ENCODE measurements around the gene ADAM17. TPM values are rescaled to one million over a fixed set of nuclear protein-coding genes. Genes with fewer than 3 reads are reported as not detected.
"Not testable (repeated sequence)": the region's sequence is repeated elsewhere in the genome, so short reads cannot be mapped to it uniquely, and the experiment has no call there.

Gene ADAM17
- total RNA-seq, 2 donors from 2014 or later, result 21.3 to 22.0 TPM

- intact Hi-C loops (cut with DNase I, micrococcal nuclease), result no loop called here
- ATAC-seq, result no peak
- no peak for DNase-seq
Measured at GRCh38 chr2:9536504-9536903, 19.1 kb downstream of the ADAM17 start.

GRCh38 chr2:9535177-9535576, 20.5 kb downstream of the ADAM17 start:
- ATAC-seq (no peak), DNase-seq (no peak)
- intact Hi-C loops (cut with DNase I, micrococcal nuclease), result no loop called here

DNA sequence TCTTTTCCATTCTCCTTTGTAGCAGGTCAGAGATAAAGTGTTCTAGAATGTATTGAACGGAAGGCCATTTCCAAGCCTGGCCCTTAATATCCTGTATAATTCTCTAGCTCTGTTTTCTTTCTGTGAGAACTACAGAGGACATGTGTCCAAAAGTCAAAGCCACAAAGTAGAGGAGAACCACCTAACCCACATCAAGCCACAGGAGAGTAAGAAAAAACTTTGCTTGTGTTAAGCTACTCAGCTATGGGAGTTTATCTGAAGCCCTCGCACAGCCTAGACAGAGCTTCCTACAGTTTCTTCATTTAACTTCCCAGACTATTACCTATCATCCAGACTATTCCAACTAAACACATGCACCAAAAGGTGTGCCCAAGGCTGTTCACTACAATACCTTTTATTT, 22.0 kb downstream of the ADAM17 start:
- no peak for DNase-seq
- no peak for ATAC-seq
- intact Hi-C loops (cut with DNase I, micrococcal nuclease), result no loop called here

DNA sequence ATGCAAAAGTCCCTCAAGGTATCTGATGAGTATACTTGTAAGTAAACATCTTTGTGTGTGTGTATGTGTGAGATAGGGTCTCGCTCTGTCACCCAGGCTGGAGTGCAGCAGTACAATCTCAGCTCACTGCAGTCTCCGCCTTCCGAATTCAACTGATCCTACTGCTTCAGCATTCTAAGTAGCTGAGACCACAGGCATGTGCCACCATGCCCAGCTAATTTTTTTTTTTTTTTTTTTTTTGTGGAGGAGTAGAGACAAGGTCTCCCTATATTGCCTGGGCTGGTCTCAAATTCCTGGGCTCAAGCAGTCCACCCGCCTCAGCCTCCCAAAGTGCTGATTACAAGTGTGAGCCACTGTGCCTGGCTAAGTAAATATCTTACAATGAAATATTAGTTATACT, 23.2 kb downstream of the ADAM17 start:
- intact Hi-C loops (cut with DNase I, micrococcal nuclease), result no loop called here
- no peak for ATAC-seq
- no peak for DNase-seq

DNA sequence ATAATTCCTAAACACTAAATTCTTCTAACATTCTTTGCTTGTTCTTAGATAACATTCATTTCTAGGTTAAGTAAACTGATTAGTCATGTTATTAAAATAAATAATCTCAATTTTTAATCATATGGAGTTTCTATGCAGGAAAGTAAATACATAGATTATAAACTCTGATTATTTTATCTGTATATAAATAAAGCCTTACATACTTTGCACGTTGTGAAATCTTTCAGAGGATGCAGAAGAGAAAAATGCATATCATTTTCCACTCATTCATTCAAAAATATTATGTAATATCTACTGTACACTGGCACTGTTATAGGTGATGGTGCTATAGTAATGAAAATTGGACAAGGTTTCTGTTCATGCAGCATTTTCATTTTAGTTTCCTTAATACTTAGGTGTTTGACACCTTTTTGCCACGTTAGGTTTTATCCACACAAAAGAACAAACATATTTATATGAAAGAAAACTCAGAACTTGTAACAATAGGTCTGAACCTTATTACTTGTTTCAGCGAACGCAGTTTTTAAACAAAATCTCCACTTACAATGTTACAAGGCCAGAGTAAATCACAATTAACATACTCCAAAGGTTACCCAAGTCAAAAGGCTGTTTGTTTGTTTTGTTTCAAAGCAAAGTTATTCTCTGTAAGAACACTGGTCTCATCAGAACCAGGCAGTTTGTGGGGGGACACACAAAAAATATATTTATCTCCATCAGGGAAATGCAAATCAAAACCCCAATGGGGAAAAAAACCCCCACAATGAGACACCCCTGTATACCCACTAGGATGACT, 27.4 kb downstream of the ADAM17 start:
- ATAC-seq (no peak), DNase-seq (no peak)
- intact Hi-C loops (cut with DNase I, micrococcal nuclease), result no loop called here

DNA sequence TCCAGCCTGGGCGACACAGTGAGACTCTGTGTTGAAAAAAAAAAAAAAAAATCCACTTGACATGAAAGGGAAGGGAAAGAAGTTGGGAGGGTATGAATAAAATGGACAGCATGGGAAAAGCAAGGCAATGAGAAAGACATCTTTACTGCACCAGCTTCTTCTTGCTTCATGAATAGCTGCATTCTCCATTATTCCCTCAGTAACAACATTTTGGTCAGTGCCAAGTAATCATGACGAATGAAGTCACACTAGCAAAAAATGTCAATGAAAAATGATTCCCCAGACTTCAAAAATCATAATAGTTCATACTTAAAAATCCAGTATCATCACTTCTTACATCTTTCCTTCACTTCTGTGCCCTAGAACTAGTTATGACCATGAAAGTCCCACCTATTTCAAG, 30.4 kb downstream of the ADAM17 start:
- no peak for DNase-seq
- intact Hi-C loops (cut with DNase I, micrococcal nuclease), result no loop called here
- ATAC-seq, result no peak

DNA sequence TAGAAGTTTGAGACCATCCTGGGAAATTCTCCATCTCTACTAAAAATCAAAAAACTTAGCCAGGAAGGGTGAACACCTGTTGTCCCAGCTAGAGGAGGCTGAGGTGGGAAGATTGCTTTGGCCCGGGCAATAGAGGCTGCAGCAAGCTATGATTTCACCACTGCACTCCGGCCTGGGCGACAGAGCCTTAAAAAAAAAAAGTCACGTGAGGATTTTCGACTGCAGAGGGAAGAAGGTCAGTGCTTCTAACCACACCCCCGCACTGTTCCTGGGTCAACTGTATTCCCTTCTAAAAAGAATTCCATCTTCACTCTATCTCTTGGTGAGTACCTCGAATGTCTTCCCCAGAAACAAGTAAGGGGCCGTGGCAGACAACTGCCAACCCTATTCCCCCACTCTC, 31.3 kb downstream of the ADAM17 start:
- intact Hi-C loops (cut with DNase I, micrococcal nuclease), result no loop called here
- ATAC-seq, result no peak
- DNase-seq, result no peak

GRCh38 chr2:9519250-9519649, 36.4 kb downstream of the ADAM17 start:
- DNase-seq (no peak), ATAC-seq (no peak)
- intact Hi-C loops (cut with DNase I, micrococcal nuclease), result no loop called here

DNA sequence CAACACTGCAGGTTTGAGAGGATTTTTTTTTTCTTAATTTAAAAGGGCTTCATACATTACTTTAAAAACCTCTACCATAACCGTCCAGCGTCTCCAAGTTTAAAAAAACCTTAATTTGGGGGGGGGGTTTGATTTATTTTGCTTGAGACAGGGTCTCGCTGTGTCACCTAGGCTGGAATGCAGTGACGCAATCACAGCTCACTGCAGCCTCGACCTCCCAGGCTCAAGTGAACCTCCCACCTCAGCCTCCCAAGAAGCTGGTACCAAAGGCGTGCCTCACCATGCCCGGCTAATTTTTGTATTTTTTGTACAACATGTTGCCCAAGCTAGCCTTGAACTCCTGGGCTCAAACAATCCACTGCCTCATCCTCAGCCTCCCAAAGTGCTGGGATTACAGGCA, 36.9 kb downstream of the ADAM17 start:
- ATAC-seq (no peak), DNase-seq (no peak)
- intact Hi-C loops (cut with DNase I, micrococcal nuclease), result no loop called here

GRCh38 chr2:9518163-9518562, 37.5 kb downstream of the ADAM17 start:
- ATAC-seq (no peak), DNase-seq (no peak)
- intact Hi-C loops (cut with DNase I, micrococcal nuclease), result no loop called here

GRCh38 chr2:9517118-9517782, 38.4 kb downstream of the ADAM17 start:
- DNase-seq (no peak), ATAC-seq (no peak)
- intact Hi-C loops (cut with DNase I, micrococcal nuclease), result no loop called here

DNA sequence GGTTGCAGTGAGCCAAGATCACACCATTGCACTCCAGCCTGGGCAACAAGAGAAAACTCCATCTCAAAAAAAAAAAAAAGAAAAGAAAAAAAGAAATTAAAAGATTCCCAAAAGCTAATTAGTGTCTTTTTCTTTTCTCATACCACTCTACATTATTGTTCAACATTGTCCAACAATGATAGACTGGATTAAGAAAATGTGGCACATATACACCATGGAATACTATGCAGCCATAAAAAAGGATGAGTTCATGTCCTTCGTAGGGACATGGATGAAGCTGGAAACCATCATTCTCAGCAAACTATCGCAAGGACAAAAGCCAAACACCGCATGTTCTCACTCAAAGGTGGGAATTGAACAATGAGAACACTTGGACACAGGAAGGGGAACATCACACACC, 41.7 kb downstream of the ADAM17 start:
- intact Hi-C loops (cut with DNase I, micrococcal nuclease); DNase-seq; ATAC-seq: not testable (repeated sequence)

DNA sequence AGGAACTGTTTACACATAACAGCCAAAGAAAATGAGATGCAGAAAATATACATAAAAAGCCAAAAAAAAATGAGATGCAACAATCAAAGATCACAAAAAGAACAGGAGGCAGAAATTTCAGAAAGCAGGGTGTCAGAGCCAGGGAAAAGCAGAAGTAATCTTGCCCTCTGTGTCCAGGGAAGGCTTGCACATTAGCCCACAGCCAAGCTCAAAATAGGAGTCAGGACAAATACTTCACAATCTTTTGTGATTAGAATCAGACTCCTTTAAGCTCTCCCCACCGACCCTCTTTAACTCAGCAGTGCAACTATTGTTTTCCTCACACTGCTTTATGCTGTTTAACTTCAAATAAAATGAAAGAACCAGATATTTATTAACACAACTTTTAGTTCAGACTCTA, 46.7 kb downstream of the ADAM17 start:
- intact Hi-C loops (cut with DNase I, micrococcal nuclease), result no loop called here

DNA sequence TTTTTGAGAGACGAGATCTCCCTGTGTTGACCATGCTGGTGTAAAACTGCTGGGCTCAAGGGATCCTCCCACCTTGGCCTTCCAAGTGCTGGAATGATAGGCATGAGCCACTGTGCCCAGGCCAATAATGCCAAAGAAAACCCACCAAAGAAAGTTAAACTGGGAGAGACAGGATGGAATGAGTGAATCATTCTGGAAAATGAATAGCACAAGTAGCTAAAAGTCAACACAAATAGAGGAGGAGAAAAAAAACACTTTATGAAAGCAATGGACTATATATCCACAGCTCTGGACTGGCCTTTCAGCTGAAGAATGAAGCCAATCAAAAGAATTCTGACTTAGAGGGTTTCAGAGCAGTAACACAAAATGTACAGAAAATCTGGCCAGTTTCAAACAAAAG, 57.4 kb downstream of the ADAM17 start:
- DNase-seq, result no peak
- intact Hi-C loops (cut with DNase I, micrococcal nuclease), result loop anchor here in 1 of 2 donors (10.0 kb wide), 1 partner anchor 117 kb away; no protein-coding TSS in a partner anchor
- ATAC-seq, result no peak

More for the DNA sequence above, 46.7 kb downstream of the ADAM17 start:
- DNase-seq (no peak), ATAC-seq (no peak)

GRCh38 chr2:9497017-9497416, 58.6 kb downstream of the ADAM17 start:
- DNase-seq, result no peak
- intact Hi-C loops (cut with DNase I, micrococcal nuclease), result loop anchor here in 1 of 2 donors (10.0 kb wide), 1 partner anchor 118 kb away; no protein-coding TSS in a partner anchor
- ATAC-seq, result peak; percentile 92

DNA sequence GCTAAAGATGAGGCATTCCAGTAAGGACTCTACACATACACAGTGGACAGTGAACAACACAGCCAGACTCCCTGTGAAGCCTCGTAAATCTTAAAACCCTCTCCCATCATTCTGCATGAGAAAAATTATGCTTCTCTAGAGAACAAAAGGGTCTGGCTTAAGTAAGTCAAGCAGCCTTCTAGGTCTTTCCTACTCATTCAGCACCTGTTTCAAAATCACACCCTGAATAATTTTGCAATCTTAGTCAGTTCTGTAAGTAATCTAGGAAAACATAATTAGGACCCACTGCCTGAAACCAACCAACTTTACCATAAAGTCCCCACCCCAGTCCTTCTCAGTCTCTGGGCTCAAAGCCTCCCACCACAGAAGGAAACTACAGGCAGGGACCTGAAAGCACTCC, 61.5 kb downstream of the ADAM17 start:
- ATAC-seq, result no peak

GRCh38 chr2:9493478-9493877, 62.2 kb downstream of the ADAM17 start:
- intact Hi-C loops (cut with DNase I, micrococcal nuclease), result loop anchor here in 1 of 2 donors (10.0 kb wide), 1 partner anchor 121 kb away; no protein-coding TSS in a partner anchor
- DNase-seq (no peak), ATAC-seq (no peak)

More for the DNA sequence above, 61.5 kb downstream of the ADAM17 start:
- no peak for DNase-seq
- intact Hi-C loops (cut with DNase I, micrococcal nuclease), result loop anchor here in 1 of 2 donors (10.0 kb wide), 1 partner anchor 121 kb away; no protein-coding TSS in a partner anchor

DNA sequence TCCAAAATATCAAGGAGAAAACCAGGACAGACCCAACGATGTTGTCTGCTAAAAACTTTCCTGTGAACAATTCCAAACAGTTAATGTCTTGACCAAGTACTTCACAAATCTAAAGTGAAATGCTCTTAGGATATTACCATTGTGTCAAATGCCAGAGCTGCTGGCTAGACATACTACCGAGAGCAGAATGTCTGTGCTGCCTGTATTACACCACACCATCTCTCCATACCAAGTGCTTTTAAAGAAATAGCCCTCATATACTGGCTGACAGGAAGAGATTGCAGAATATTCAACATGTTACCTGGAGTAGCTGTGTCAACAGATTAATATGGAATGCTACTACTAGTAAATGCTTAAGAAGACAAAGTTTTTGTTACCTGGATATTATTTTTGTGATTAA, 62.7 kb downstream of the ADAM17 start:
- DNase-seq, result no peak
- ATAC-seq, result no peak
- intact Hi-C loops (cut with DNase I, micrococcal nuclease), result loop anchor here in 1 of 2 donors (10.0 kb wide), 1 partner anchor 122 kb away; no protein-coding TSS in a partner anchor

GRCh38 chr2:9490789-9491188, 64.8 kb downstream of the ADAM17 start:
- intact Hi-C loops (cut with DNase I, micrococcal nuclease), result loop anchor here in 1 of 2 donors (10.0 kb wide), 1 partner anchor 124 kb away; no protein-coding TSS in a partner anchor
- ATAC-seq (no peak), DNase-seq (no peak)
